Adipocyte (in vitro differentiated cells): ENCODE measurements around the gene FLT1.

Experiments used
- DNase-seq: peaks from one replicate; pipeline ENCODE4 v3.0.0-alpha.2; 2015; ENCODE audit warnings: low read depth
- H3K27me3 ChIP-seq: replicated peaks from 2 replicates; pipeline ENCODE4 v1.7.0; 2013; ENCODE audit warnings: mild to moderate bottlenecking, low read length, moderate library complexity; ENCODE audit not compliant: control insufficient read depth, insufficient read depth
- H3K36me3 ChIP-seq: 2 replicates; pipeline ENCODE4 v1.7.0; 2013; ENCODE audit warnings: low read length, mild to moderate bottlenecking, moderate library complexity; ENCODE audit not compliant: control insufficient read depth, insufficient read depth, severe bottlenecking
- H3K4me1 ChIP-seq: 2 replicates; pipeline ENCODE4 v1.7.0; 2013; ENCODE audit warnings: mild to moderate bottlenecking, low read length, moderate library complexity; ENCODE audit not compliant: control insufficient read depth, insufficient read depth
- H3K4me3 ChIP-seq: 2 replicates; pipeline ENCODE4 v1.7.0; 2013; ENCODE audit warnings: mild to moderate bottlenecking, low read length, moderate library complexity
- H3K9ac ChIP-seq: 2 replicates; pipeline ENCODE4 v1.7.0; 2013; ENCODE audit warnings: mild to moderate bottlenecking, low read length, moderate library complexity
- H3K9me3 ChIP-seq: 2 replicates; pipeline ENCODE4 v1.7.0; 2013; ENCODE audit warnings: mild to moderate bottlenecking, low read length, moderate library complexity; ENCODE audit not compliant: control insufficient read depth

FLT1 gene

DNA sequence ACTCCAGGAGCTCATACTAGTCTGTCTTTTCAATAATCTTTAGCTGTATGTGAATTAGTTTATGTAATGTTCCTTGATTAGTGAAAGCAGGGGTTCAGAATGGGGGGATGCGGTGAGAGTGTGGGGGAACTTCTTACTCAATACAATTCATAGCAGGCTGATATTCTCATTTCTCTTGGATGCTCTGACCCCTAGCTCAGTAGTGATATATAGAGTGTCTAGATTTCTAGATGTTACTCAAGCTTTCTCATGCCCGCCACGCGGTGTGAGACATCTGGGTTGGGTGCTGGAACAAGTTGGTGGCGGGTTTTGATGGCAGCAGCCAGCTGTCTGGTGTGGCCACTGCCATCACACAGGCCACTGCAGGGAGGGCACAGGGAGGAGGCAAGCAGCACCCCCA is 39.3 kb upstream of the FLT1 start:
- H3K4me3 ChIP-seq = no peak overlapping the region
- H3K27me3 ChIP-seq = peaks cover 7% of the 10 kb centered on the region
- no peak overlapping the region for H3K9ac ChIP-seq
- H3K36me3 ChIP-seq = no peaks in the 10 kb centered on the region
- peaks cover 2% of the 10 kb centered on the region for H3K9me3 ChIP-seq
- peaks cover 22% of the 10 kb centered on the region for H3K4me1 ChIP-seq
- DNase-seq = no peak

GRCh38 chr13:28533441-28534166 is 38.7 kb upstream of the FLT1 start:
- H3K36me3 ChIP-seq = no peaks in the 10 kb centered on the region
- H3K9me3 ChIP-seq = peaks cover 2% of the 10 kb centered on the region
- no peak overlapping the region for H3K9ac ChIP-seq
- peaks cover 7% of the 10 kb centered on the region for H3K27me3 ChIP-seq
- H3K4me3 ChIP-seq = no peak overlapping the region
- DNase-seq = no peak
- H3K4me1 ChIP-seq = peaks cover 27% of the 10 kb centered on the region

DNA sequence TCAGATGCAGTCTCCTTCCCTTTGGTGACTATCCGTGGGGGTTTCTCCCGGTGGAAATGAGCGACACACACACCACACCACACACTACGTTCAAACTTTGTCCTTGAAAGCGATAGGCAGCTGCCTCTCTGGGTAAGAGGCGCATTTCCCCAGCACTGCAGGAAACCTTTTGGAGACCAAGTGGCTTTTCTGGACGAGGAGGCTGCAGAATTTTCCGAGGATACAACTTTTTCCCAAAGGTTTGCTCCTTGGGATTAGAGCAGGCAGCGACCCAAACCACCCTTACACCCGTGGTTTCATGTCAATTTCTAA is 38.2 kb upstream of the FLT1 start:
- H3K27me3 ChIP-seq = peaks cover 10% of the 10 kb centered on the region
- H3K9me3 ChIP-seq = peaks cover 2% of the 10 kb centered on the region
- DNase-seq = peak; percentile 11
- H3K4me1 ChIP-seq = peaks cover 27% of the 10 kb centered on the region
- peak overlapping the region; percentile 55 for H3K4me3 ChIP-seq
- no peak overlapping the region for H3K9ac ChIP-seq
- no peaks in the 10 kb centered on the region for H3K36me3 ChIP-seq

DNA sequence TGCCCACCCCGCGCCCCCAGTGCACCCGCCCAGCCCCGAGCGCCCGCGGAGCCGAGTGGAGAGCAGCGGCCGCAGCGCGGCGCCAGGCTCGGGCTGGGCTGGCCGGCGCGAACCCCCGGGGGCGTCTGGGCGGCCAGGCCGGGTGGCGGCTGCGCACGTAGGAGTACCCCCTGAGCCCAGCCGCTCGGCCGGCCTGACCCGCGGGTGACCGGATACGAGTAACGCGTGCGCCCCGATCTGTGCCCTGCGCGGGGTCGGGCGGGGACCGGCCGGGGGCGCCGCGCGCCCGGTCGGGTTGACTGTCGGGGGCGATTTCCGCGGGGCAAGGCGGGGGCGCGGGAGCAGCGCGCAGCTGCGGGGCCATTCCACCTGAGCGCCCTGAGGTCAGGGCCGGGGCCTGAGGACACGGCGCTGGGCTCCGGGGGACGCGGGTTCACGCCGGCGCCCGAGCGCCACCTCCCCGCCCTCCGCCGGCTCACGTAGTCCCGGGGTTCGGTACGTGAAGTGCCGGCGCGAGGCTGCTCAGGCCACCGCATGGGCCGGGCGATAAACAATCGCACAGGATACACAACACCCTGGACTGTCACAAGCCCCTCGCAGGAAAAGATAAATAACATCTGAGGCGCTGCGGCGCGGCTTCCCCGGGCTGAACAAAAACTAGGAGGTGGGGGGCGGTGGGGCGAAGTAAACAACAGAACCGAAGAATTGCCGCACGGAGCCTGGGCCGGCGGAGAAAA is 37.6 kb upstream of the FLT1 start:
- Histone ChIP-seq H3K4me3 (peak overlapping the region; percentile 55), H3K4me1 (peaks cover 27% of the 10 kb centered on the region), H3K36me3 (no peaks in the 10 kb centered on the region), H3K9ac (no peak overlapping the region), H3K27me3 (peaks cover 16% of the 10 kb centered on the region), H3K9me3 (peaks cover 2% of the 10 kb centered on the region)
- DNase-seq = peak; percentile 62

DNA sequence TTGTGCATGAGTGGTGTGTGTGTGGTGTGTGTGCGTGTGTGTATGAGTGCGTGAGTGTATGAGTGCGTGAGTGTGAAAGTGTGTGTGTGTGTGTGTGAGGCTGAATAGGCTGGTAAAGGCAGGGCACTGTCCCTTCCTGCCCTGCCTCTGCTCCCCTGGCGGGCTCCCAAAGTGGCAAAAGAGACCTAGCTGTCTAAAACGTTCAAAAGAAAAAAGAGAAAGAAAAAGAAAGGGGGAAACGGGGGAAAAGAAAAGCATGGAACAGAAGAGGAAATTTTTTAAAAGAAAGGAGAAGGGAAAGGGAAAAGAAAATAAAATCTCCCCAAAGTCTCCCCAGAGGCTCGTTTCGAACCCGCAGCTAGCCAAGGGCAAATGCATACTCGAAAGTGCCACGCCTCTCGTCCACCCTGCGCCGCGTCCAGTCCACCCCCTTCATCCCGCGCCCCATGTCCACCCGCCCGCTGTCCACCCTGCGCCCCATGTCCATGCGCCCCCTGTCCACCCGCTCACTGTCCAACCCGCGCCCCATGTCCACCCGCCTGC is 37.0 kb upstream of the FLT1 start:
- DNase-seq = no peak
- peaks cover 2% of the 10 kb centered on the region for H3K9me3 ChIP-seq
- no peaks in the 10 kb centered on the region for H3K36me3 ChIP-seq
- H3K4me3 ChIP-seq = peak overlapping the region; percentile 67
- H3K9ac ChIP-seq = peak overlapping the region; percentile 15
- H3K4me1 ChIP-seq = peaks cover 27% of the 10 kb centered on the region
- H3K27me3 ChIP-seq = peaks cover 16% of the 10 kb centered on the region

- H3K27me3 ChIP-seq = peaks cover 16% of the 10 kb centered on the region
Measured at GRCh38 chr13:28531077-28531844, 36.3 kb upstream of the FLT1 start.

DNA sequence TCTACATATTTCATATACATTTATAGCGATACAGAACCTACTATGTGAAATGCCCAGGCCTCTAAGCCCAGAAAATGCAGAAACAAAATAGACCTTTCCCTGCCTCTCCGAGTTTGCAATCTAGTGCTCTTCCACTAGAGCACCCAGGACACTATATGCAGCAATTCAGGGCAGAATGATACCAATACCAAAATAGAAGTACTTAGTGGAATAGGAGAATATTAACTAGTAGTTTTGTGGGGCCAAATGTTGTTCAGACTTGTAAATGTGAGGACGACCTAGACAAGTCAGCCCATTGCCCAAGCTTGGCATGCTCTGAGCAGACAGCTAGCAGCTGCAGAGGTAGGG is 35.8 kb upstream of the FLT1 start:
- DNase-seq = peak; percentile 44
- H3K36me3 ChIP-seq = no peaks in the 10 kb centered on the region
- peaks cover 27% of the 10 kb centered on the region for H3K4me1 ChIP-seq
- H3K4me3 ChIP-seq = peak overlapping the region; percentile 67
- H3K9me3 ChIP-seq = peaks cover 2% of the 10 kb centered on the region
- peak overlapping the region; percentile 52 for H3K9ac ChIP-seq
- H3K27me3 ChIP-seq = peaks cover 16% of the 10 kb centered on the region

More at GRCh38 chr13:28531077-28531844, 36.3 kb upstream of the FLT1 start:
- DNase-seq = peak; percentile 61
- H3K9ac ChIP-seq = peak overlapping the region; percentile 52
- peaks cover 27% of the 10 kb centered on the region for H3K4me1 ChIP-seq
- H3K36me3 ChIP-seq = no peaks in the 10 kb centered on the region
- H3K4me3 ChIP-seq = peak overlapping the region; percentile 67
- peaks cover 2% of the 10 kb centered on the region for H3K9me3 ChIP-seq

DNA sequence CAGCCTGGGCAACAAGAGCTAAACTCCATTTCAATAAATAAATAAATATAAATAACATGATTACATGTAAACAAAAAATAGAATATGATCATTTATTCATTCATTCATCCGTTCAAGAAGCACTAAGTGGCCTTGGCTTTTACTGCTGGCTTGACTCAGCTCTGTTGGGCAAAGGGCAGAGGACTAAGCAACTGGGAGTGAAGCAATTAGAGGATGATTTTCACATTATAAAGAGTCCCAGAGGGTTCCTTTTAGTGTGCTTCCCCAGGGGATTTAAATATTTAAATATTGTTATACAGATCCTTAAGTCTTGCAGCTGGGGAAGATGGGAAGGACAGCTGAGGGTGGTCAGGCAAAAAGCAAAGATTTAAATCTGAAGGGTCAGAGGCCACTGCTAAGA is 34.9 kb upstream of the FLT1 start:
- Histone ChIP-seq H3K9ac (no peak overlapping the region), H3K36me3 (no peaks in the 10 kb centered on the region), H3K9me3 (no peaks in the 10 kb centered on the region), H3K27me3 (peaks cover 17% of the 10 kb centered on the region), H3K4me1 (peaks cover 27% of the 10 kb centered on the region), H3K4me3 (no peak overlapping the region)
- DNase-seq = no peak

DNA sequence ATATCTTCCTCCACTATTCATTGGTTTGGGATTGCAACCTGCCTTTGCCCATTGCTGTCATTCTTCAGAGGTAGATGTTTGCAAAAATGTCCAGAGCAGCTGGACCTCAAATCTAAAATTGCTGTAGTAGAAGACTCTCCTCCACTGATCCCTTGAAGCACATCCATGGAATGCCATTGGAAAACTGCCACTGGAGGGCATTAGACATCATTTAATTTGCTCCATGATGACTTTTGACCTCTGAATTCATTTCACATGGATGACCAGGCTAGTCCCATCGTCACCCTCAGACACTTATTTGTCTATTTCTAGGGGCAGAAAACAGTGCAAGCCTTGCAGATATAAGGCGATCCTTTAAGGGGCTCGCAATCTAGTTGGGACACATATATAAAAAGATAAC is 33.9 kb upstream of the FLT1 start:
- H3K4me1 ChIP-seq = peaks cover 27% of the 10 kb centered on the region
- no peak for DNase-seq
- H3K36me3 ChIP-seq = no peaks in the 10 kb centered on the region
- H3K9me3 ChIP-seq = no peaks in the 10 kb centered on the region
- H3K4me3 ChIP-seq = no peak overlapping the region
- peaks cover 21% of the 10 kb centered on the region for H3K27me3 ChIP-seq
- H3K9ac ChIP-seq = no peak overlapping the region

- peaks cover 27% of the 10 kb centered on the region for H3K4me1 ChIP-seq
- DNase-seq = no peak
- no peaks in the 10 kb centered on the region for H3K36me3 ChIP-seq
- H3K9ac ChIP-seq = no peak overlapping the region
- H3K4me3 ChIP-seq = no peak overlapping the region
- H3K9me3 ChIP-seq = no peaks in the 10 kb centered on the region
- H3K27me3 ChIP-seq = peaks cover 21% of the 10 kb centered on the region
Measured at GRCh38 chr13:28528388-28528787, 33.5 kb upstream of the FLT1 start.

DNA sequence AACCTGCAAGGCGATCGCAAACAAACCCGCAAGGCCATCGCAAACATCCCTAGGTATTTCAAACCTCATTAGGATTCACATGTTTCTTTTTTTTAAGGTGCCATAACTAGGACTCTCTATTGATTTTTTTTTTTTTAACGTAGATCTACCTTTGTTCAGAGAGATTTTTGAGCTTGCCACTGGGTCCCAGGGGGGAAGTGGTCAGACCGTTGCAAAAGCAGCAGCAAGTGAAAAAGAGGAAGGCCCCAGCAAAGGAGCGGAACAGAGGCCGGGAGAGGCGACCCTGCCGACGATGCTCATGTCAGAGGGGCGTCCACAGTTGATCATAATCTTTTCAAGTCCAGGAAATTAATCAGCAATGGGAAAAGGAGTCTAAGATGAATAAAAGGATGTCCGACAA is 32.7 kb upstream of the FLT1 start:
- Histone ChIP-seq H3K9ac (no peak overlapping the region), H3K4me1 (peaks cover 27% of the 10 kb centered on the region), H3K9me3 (no peaks in the 10 kb centered on the region), H3K36me3 (no peaks in the 10 kb centered on the region), H3K27me3 (peaks cover 25% of the 10 kb centered on the region), H3K4me3 (no peak overlapping the region)
- no peak for DNase-seq
